ENCODE data around the gene SPDL1.

The SPDL1 gene

GRCh38 chr5:169631360-169631759, 47.8 kb downstream of the SPDL1 start:
- no peak for DNase-seq (ENCODE audit: low spot score)

GRCh38 chr5:169632946-169633345, 49.4 kb downstream of the SPDL1 start:
- DNase-seq (ENCODE audit: low spot score), result no peak

DNA sequence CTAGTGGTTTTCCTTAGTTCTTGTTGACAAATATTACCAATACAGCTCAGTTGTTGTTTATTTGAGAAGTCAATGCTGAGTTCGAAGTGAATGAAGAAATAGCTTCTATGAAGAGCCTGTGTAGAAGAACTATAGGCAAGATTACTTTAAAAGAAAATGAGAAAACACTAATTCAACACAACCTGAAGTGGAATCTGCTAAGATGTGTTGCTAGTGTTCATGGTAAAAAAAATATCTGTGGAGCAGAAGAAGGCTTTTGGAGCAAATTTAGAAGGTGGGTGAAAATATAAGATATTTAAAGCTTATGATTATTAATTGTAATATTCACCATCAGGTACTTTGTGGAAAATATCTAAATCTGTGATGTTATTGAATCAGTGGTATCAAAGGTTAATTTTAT, 51.0 kb downstream of the SPDL1 start:
- no peak for DNase-seq (ENCODE audit: low spot score)

DNA sequence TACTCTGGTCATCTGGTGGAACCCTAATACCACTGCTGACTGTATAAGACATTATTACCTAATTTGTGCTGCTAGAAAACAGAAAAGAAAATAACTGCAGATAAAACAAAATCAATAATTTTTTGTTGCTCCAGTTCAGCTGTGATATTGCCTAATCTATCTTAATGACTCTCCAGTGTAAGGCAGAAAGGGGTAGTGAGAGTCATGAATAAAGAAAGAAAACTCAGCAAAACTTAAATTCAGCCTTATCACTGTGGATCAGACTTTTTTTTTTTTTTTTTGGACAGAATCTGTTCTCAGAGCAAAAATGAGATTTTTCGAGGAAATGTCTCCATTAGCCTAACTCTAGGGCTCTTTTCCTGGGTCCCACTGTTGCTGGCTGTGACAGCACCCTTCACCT, 52.4 kb downstream of the SPDL1 start:
- no peak for DNase-seq (ENCODE audit: low spot score)

DNA sequence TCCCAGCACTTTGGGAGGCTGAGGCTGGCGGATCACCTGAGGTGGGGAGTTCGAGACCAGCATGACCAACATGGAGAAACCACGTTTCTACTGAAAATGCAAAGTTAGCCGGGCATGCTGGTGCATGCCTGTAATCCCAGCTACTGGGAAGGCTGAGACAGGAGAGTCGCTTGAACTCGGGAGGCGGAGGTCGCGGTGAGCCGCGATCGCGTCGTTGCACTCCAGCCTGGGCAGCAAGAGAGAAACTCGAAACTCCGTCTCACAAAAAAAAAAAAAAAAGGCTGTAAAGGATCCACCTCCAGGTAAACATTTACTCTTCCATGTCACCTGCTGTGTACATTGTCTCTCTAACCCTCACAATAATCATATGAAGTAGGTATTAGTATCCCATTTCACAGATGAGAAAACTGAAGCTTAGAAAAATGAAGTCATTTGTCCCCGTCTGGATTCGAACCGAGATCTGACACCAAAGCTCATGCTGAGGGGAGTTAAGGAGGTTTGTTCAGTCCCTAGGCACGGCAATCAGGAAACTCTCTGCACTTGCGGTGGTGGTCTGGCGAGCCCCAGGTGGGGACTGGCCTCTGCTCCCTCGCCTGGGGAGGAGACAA, 53.0 kb downstream of the SPDL1 start:
- DNase-seq (ENCODE audit: low spot score), result no peak

DNA sequence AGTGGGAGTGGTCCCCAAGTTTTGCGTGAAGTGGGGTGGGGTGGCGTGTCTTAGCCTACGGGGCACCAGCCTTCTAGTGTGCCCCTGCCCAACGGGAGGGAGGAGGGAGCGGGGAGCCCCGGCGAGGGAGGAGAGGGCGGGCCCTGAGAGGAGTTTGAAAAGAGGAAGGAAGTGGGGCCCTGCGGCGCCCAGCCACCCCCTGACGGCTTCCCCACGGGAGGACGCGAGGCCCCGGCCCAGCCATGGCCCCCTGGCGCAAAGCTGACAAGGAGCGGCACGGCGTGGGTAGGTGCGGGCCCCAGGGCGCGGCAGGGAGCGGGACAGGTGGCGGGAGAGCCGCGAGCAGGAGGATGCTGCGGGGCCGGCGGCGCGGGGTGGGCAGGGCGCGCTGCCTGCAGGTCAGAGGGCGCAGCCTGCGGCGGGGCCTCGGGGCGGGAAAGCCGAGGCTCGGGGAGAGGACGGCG, 53.5 kb downstream of the SPDL1 start, which contains the start of gene DOCK2:
Gene DOCK2, plus strand, starts transcription at position 191 of the 464 bp plus-strand sequence. Its CDS starts 52 bp downstream, at position 243.
- no peak for DNase-seq (ENCODE audit: low spot score)

GRCh38 chr5:169637549-169638121, 54.1 kb downstream of the SPDL1 start:
- no peak for DNase-seq (ENCODE audit: low spot score)

GRCh38 chr5:169641253-169641652, 57.7 kb downstream of the SPDL1 start:
- DNase-seq (ENCODE audit: low spot score), result no peak

GRCh38 chr5:169646856-169647255, 63.3 kb downstream of the SPDL1 start:
- no peak for DNase-seq (ENCODE audit: low spot score)

DNA sequence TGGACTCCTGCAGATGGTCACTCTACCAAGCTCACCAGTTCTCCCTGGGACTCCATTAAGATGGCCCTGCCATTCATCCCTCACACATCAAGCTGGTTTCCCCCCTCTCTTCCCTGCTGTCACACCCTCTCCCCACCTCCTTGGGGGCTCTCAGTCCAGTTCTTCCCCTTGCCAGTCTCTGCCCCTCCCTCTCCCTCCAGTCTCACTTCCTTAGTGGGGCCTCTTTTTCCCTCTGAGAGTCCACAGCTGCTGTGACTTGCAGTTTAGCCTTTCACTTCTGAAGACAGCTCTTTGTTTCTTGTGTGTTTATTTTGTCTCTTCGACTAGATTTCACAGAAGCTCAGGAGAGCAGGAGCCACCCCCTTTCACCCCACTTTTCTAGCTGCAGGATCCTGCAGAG, 64.0 kb downstream of the SPDL1 start:
- DNase-seq (ENCODE audit: low spot score), result no peak

GRCh38 chr5:169648725-169649310, 65.2 kb downstream of the SPDL1 start:
- no peak for DNase-seq (ENCODE audit: low spot score)

- DNase-seq (ENCODE audit: low spot score), result no peak
Measured at GRCh38 chr5:169649486-169649885, 65.9 kb downstream of the SPDL1 start.

DNA sequence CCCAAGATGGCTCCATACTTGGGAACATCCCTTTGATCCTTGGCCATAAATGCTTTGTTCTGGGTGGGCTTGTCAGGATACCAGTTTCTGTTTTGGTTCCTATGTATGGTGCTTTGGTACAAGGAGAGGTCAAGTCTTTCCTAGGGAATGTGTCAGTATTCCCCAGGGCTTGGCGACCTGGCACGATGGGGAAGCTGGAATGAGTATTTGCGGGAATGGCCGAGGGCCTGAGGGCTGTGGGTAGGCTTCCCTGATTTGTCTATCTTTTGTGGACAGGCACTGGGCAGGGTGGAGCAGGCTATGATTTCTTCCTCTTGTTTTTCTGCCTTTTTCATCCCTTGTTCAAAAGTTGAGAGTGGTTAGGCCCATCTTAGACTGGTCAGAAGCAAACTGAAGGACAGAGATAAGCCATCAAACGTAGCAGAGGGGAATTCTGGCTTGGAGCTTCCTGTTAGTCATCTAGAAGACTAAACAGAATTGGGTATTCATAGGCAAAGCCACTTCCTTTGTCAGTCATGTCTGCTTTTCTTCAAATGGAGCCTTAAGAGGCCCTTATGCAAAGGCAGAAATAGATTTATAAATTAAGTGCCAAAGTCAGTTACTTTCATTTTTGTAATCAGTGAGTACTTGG, 67.2 kb downstream of the SPDL1 start:
- no peak for DNase-seq (ENCODE audit: low spot score)

- no peak for DNase-seq (ENCODE audit: low spot score)
Measured at GRCh38 chr5:169651526-169651925, 68.0 kb downstream of the SPDL1 start.

GRCh38 chr5:169652057-169652456, 68.5 kb downstream of the SPDL1 start:
- DNase-seq (ENCODE audit: low spot score), result no peak

GRCh38 chr5:169653091-169653490, 69.5 kb downstream of the SPDL1 start:
- no peak for DNase-seq (ENCODE audit: low spot score)
